Heart left ventricle (tissue), 16 donors: Measurements from ENCODE around the gene EML5. TPM values are rescaled to one million over a fixed set of nuclear protein-coding genes. Genes with fewer than 3 reads are reported as not detected.
A peak's percentile ranks its signal among the peaks of the same experiment; 100 is the strongest.

Source experiments
- ATAC-seq, 4 donors: fragments of 200-7000 bp; cut with Tn5 transposase; one replicate each; pipeline ENCODE4 v1.9.1; 2020 to 2022; ENCODE audit warnings: moderate library complexity in 4 of 4, mild to moderate bottlenecking in 3 of 4, moderate number of reproducible peaks in 1 of 4
- DNase-seq, 5 donors: peaks; one replicate each; pipeline ENCODE4 v3.0.0-alpha.2; 2020
- H3K27ac ChIP-seq, 12 donors: fragments of 200-600 bp; sonication (generic) in 4 of 12; one replicate each; pipeline versions ENCODE4 v1.5.0 to v1.8.0; 2016 to 2022; ENCODE audit warnings: mild to moderate bottlenecking in 2 of 12
- H3K27me3 ChIP-seq, 9 donors: fragments of 200-600 bp; sonication (generic) in 2 of 9; one replicate each; pipeline versions ENCODE4 v1.5.1 to v1.8.0; 2016 to 2022; ENCODE audit warnings: mild to moderate bottlenecking in 3 of 9
- H3K36me3 ChIP-seq, 9 donors: fragments of 200-600 bp; sonication (generic) in 2 of 9; one replicate each; pipeline versions ENCODE4 v1.5.0 to v1.8.0; 2018 to 2022; ENCODE audit warnings: mild to moderate bottlenecking in 2 of 9
- H3K4me1 ChIP-seq, 12 donors: fragments of 200-600 bp; sonication (generic) in 4 of 12; one replicate each; pipeline versions ENCODE4 v1.5.0 to v1.8.0; 2016 to 2022; ENCODE audit warnings: mild to moderate bottlenecking in 3 of 12
- H3K4me3 ChIP-seq, 12 donors: fragments of 200-600 bp; sonication (generic) in 4 of 12; one replicate each; pipeline versions ENCODE4 v1.5.0 to v1.8.0; 2017 to 2022; ENCODE audit warnings: mild to moderate bottlenecking in 9 of 12, moderate library complexity in 4 of 12
- H3K9me3 ChIP-seq, 12 donors: fragments of 200-600 bp; sonication (generic) in 4 of 12; one replicate each; pipeline versions ENCODE4 v1.5.0 to v1.8.0; 2016 to 2022; ENCODE audit warnings: mild to moderate bottlenecking in 1 of 12
- CTCF ChIP-seq, 12 donors: fragments of 200-600 bp; sonication (generic) in 4 of 12; IDR thresholded peaks; one replicate each; pipeline versions ENCODE4 v1.5.0 to v1.8.0; 2018 to 2022; ENCODE audit warnings: antibody characterized with exemption in 12 of 12, mild to moderate bottlenecking in 5 of 12
- POLR2A ChIP-seq, 2 donors: fragments of 450-650 bp; IDR thresholded peaks; one replicate each; pipeline ENCODE4 v1.6.1; 2017; ENCODE audit warnings: antibody characterized with exemption in 2 of 2, mild to moderate bottlenecking in 2 of 2, moderate library complexity in 2 of 2
- WGBS, 4 donors: extraction: QIAGEN DNeasy Blood & Tissue Kit in 2 of 4; methylation state at CpG; one replicate each; pipeline versions ENCODE4 v1.1.5 to v1.1.7; 2013 to 2018; 5-methylcytosine and 5-hydroxymethylcytosine counted together
- intact Hi-C, 10 donors: fragments of 100-400 bp; cut with DNase I; formaldehyde crosslinking; loops; one replicate each; pipeline versions ENCODE4 v1.11.1 to v1.14.2; 2022
- polyA plus RNA-seq, 2 donors: library from polyadenylated mRNA; stranded (reverse); fragments of 200-250 nt; gene quantifications; one replicate each; pipeline ENCODE4 v1.2.3, GENCODE V29; 2013
- total RNA-seq, 9 donors: library from RNA; depleted of rRNA in 2 of 9; stranded (reverse); fragments of >200 nt in 2 of 9; fragmentation: NEBNext Ultra II Directional in 3 of 9; extraction: Animal tissue kit (Norgen Biotek cat#: 25700) in 3 of 9; gene quantifications; one replicate each; pipeline versions ENCODE4 v1.1.0 to v1.2.4, GENCODE V29; 2016 to 2023
- donor health status: ischemic (EF 13 %, LVEDD 7.1; RV severe dilation, severe dysfunction).
- donor health status: healthy with polysubstance abuse.
- donor health status: DM: no; HTN: yes; CAD: no.
- donor health status: DM: no; HTN: no; CAD: no.
- donor health status: ischemic (EF 25% LVEDD 6.9; RV normal size, moderate dysfunction).
- donor health status: ischemic (EF 25% LVEDD 5.7; RV mildly dilated, moderate dysfunction).
- donor health status: healthy.
- donor health status: DM: yes; HTN: yes; CAD: no.
- donor health status: ischemic (EF 35%, LVEDD 5.7; RV mildly dilated, moderate dysfunction).
- donor health status: nonischemic (EF 11% LVEDD 7.7; RV severe dilation, severe dysfunction).
- donor health status: DM: yes; HTN: yes; CAD: no.
- donor health status: PGD.
- donor health status: ischemic (EF 29% LVEDD 5.4; RV normal size, mild dysfunction).
- donor health status: nonischemic (EF 23%, LVEDD 6.1; RV moderate dilation, normal function).

EML5 gene
- total and polyA plus RNA-seq, 11 donors: 0.08 to 0.71 (median 0.21) TPM

DNA sequence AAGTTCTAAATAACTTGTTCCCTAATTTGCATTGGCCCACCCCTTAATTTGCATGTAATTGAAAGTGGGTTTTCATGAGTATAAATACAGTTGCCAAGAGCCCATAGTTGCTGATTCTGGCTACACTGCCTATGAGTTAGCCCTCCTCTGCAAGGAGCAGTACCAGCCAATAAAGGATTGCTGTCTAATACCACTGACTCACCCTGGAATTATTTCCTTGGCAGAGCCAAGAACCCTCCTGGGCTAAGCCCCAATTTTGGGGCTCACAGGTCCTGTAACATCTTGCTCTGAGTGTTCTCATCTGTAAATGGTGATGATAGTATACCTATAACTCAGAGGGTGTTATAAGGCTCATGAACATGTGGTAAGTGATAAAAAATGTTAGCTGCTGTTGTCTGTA, 38.5 kb upstream of the EML5 start:
- Histone ChIP-seq H3K4me1 (peaks cover 0 to 25% (median 14%) of the 10 kb centered on the region in 12 donors), H3K9me3 (no peaks in the 10 kb centered on the region), H3K27me3 (no peaks in the 10 kb centered on the region), H3K4me3 (no peak overlapping the region), H3K27ac (peak overlapping the region in 1 of 12 donors; percentile 2), H3K36me3 (no peaks in the 10 kb centered on the region)
- ATAC-seq (peak in 2 of 4 donors; percentile 33 to 41), DNase-seq (no peak)
- no peak for TF ChIP-seq CTCF (IDR thresholded peaks at IDR 0.05)
- no peak for TF ChIP-seq POLR2A (IDR thresholded peaks at IDR 0.05)
- intact Hi-C loops: no loop called here

DNA sequence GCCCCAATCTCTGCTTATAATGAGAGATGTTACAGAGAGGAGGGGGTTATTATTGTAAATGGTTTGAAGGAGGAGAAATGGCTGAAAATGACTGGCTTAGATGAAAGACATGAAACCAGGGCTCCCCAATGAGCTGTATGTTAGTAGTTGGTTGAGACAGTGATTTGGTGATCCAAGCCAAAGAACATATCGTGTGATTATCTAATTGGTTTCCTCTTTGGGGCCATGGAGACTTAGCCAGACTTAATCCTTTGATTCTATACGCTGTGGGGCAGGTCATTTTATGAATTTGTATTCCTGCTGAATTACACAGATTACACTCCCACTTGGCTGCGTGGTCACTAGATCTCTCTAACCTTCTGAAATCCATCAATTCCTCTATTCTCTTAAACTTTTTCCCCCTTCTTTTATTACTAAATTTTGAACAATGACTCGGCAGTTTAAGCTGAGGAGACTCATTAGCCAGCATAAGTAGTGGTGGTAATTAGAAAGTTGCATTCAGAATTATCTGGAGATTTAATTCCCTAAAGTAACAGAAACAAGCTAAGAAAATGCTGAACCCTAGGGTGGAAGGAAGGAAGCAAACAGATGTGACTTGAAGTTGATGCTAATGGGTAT, 37.0 kb upstream of the EML5 start:
- ATAC-seq: no peak
- 68 to 84% (median 79%) methylated on average over 4 of the region's 4 CpGs for WGBS, 4 donors
- H3K4me1 ChIP-seq: peaks cover 0 to 24% (median 10%) of the 10 kb centered on the region in 12 donors
- TF ChIP-seq CTCF (IDR thresholded peaks at IDR 0.05): no peak
- TF ChIP-seq POLR2A (IDR thresholded peaks at IDR 0.05): no peak
- H3K36me3 ChIP-seq: no peaks in the 10 kb centered on the region
- no peak overlapping the region for H3K4me3 ChIP-seq
- H3K27ac ChIP-seq: no peak overlapping the region
- H3K9me3 ChIP-seq: no peaks in the 10 kb centered on the region
- intact Hi-C loops: no loop called here
- H3K27me3 ChIP-seq: no peaks in the 10 kb centered on the region
- DNase-seq: no peak

DNA sequence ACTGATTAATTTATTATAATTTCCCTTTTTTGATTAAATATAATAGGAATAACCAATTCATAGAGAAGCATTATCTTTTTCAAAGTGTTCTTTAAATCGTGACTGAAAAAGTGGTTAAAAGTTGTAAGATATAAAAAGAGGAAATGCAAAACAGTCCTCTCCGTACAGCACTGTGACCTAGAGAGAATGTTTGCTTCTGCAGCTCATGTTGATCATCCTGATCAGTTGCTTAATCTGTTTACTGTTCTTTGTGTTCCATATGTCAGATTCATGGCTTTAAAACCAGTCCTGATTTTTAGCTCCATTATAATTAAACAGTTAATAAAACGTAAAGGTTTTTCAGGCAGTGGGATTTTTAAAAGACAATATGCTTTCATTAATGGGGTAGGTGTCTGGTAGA, 36.4 kb upstream of the EML5 start:
- Histone ChIP-seq H3K4me1 (peaks cover 0 to 24% (median 6%) of the 10 kb centered on the region in 12 donors), H3K27ac (no peak overlapping the region), H3K36me3 (no peaks in the 10 kb centered on the region), H3K4me3 (no peak overlapping the region), H3K9me3 (no peaks in the 10 kb centered on the region), H3K27me3 (no peaks in the 10 kb centered on the region)
- intact Hi-C loops: no loop called here
- no peak for DNase-seq
- WGBS, 4 donors: 63 to 71% (median 68%) methylated on average over 3 of the region's 3 CpGs
- no peak for ATAC-seq
- no peak for TF ChIP-seq POLR2A (IDR thresholded peaks at IDR 0.05)
- TF ChIP-seq CTCF (IDR thresholded peaks at IDR 0.05): no peak

DNA sequence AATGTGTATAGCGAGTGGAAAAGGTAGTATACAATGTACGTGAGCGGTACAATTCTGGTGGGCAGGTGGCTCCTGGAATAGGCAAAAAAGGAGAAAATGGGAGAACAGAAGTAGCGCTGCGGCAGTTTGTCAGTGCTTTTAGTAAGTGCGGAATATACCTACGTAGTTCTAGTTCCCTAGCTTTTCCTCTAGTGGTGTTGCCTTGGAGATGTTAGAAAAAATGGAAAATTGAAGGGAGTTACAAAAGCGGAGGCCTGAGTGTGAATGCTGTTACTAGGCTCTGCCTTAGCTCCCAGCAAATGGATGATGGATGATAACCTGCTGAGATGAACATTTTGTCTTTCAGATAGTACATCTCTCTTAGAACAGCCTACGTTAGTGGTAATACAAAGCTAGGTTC, 32.8 kb upstream of the EML5 start:
- WGBS, 4 donors: 95 to 97% (median 97%) methylated on average over 9 of the region's 9 CpGs
- H3K4me3 ChIP-seq: peak overlapping the region in 9 of 12 donors; percentile 57 to 82 (median 71)
- intact Hi-C loops: no loop called here
- no peaks in the 10 kb centered on the region for H3K27me3 ChIP-seq
- DNase-seq (no peak), ATAC-seq (no peak)
- H3K9me3 ChIP-seq: no peaks in the 10 kb centered on the region
- H3K36me3 ChIP-seq: no peaks in the 10 kb centered on the region
- no peak for TF ChIP-seq CTCF (IDR thresholded peaks at IDR 0.05)
- no peak for TF ChIP-seq POLR2A (IDR thresholded peaks at IDR 0.05)
- H3K4me1 ChIP-seq: peaks cover 0 to 24% (median 6%) of the 10 kb centered on the region in 12 donors
- no peak overlapping the region for H3K27ac ChIP-seq
